ENCODE measurements around the gene LASP1.

- no peak for TF ChIP-seq CTCF (optimal IDR thresholded peaks at IDR 0.05 in 1 of 3, IDR thresholded peaks at IDR 0.05 in 1 of 3, conservative IDR thresholded peaks at IDR 0.05 in 1 of 3; ENCODE audit: extremely low read depth in 1 of 3, insufficient read depth in 2 of 3, low read length in 3 of 3)
- TF ChIP-seq EZH2 (IDR thresholded peaks at IDR 0.05; ENCODE audit: low read length): no peak
Measured at GRCh38 chr17:38926293-38927070, 56.6 kb downstream of the LASP1 start.

All from keratinocyte (primary cell).